ENCODE measurements around the gene CAPN14.

DNA sequence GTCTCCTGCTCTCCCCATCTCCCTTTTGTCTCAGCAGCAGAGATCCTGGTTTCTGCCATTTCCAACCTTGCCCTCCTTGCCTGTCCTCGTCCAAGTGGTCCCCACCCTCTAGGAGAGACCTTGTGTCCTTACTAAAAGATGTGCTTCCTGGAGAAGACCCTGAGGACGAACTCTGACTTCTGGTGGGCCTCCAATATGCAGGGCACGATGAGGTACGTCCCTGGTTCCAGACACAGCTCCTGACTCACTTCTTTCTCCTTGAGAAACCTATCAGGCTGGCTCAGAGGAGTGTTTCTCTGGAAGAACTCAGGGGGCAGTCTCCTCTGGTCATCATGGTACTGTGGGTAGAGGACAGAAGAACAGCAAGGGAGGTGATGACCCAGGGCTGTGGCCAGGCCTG is 28.2 kb downstream of the CAPN14 start:
- TF ChIP-seq, protein P1, sequence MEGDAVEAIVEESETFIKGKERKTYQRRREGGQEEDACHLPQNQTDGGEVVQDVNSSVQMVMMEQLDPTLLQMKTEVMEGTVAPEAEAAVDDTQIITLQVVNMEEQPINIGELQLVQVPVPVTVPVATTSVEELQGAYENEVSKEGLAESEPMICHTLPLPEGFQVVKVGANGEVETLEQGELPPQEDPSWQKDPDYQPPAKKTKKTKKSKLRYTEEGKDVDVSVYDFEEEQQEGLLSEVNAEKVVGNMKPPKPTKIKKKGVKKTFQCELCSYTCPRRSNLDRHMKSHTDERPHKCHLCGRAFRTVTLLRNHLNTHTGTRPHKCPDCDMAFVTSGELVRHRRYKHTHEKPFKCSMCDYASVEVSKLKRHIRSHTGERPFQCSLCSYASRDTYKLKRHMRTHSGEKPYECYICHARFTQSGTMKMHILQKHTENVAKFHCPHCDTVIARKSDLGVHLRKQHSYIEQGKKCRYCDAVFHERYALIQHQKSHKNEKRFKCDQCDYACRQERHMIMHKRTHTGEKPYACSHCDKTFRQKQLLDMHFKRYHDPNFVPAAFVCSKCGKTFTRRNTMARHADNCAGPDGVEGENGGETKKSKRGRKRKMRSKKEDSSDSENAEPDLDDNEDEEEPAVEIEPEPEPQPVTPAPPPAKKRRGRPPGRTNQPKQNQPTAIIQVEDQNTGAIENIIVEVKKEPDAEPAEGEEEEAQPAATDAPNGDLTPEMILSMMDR (IDR thresholded peaks at IDR 0.05), result no peak
- no peak for TF ChIP-seq POLR2A (IDR thresholded peaks at IDR 0.05)

Measured in lower leg skin (tissue), 3 donors.